ENCODE measurements around the gene PEX5.

GRCh38 chr12:7143564-7143963, 45.9 kb upstream of the PEX5 start:
- TF ChIP-seq CTCF (optimal IDR thresholded peaks at IDR 0.05 in 1 of 3, IDR thresholded peaks at IDR 0.05 in 1 of 3, conservative IDR thresholded peaks at IDR 0.05 in 1 of 3; ENCODE audit: extremely low read depth in 1 of 3, insufficient read depth in 2 of 3, low read length in 3 of 3): no peak
- no peak for TF ChIP-seq EZH2 (IDR thresholded peaks at IDR 0.05; ENCODE audit: low read length)

Measured in keratinocyte (primary cell).